ENCODE data around the gene RAD18.

DNA sequence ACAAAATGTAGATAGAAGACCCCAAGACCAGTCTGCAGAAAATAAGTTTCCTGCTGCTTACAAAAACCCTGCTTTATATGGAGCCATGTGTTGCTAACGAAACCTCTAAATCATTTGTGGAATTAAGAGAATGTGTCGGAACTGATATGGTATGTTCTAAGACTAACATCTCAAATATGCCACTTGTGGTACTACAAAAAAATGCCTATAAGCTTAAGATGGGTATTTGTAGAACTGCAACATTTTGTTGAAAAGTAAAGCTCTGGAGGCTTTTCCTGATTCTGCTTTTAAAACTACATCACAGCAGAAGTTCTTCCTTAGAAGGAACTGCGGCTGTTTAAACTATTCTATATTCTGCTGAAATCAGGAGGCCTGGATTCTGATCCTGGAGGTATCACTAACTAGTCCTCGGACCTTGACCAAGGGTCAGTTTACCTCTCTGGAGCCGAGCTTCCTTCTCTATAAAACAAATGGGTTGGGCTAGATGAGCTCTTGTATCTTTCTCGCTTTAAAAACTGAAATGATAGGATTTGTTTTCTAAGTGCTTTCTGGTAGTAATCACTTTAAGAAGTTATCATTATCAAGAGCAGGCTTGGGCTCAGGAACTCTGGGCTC lies 74.9 kb downstream of the RAD18 start:
- TF ChIP-seq, protein P1, sequence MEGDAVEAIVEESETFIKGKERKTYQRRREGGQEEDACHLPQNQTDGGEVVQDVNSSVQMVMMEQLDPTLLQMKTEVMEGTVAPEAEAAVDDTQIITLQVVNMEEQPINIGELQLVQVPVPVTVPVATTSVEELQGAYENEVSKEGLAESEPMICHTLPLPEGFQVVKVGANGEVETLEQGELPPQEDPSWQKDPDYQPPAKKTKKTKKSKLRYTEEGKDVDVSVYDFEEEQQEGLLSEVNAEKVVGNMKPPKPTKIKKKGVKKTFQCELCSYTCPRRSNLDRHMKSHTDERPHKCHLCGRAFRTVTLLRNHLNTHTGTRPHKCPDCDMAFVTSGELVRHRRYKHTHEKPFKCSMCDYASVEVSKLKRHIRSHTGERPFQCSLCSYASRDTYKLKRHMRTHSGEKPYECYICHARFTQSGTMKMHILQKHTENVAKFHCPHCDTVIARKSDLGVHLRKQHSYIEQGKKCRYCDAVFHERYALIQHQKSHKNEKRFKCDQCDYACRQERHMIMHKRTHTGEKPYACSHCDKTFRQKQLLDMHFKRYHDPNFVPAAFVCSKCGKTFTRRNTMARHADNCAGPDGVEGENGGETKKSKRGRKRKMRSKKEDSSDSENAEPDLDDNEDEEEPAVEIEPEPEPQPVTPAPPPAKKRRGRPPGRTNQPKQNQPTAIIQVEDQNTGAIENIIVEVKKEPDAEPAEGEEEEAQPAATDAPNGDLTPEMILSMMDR (IDR thresholded peaks at IDR 0.05) = no peak
- no peak for TF ChIP-seq POLR2A (IDR thresholded peaks at IDR 0.05)
